GM18861 (cell line): ENCODE results near the gene UBE2G2.
A peak's percentile ranks its signal among the peaks of the same experiment; 100 is the strongest.

Experiments
- ATAC-seq: cut with Tn5 transposase; IDR thresholded peaks from one replicate; pipeline ENCODE4 v1.9.1; 2021; ENCODE audit not compliant: unreplicated experiment

Gene UBE2G2

GRCh38 chr21:44801468-44802395 is at the start of gene UBE2G2:
Gene UBE2G2 (minus strand): TSS chr21:44801820. CDS start chr21:44801748, 72 bp downstream.
- ATAC-seq, result peak; percentile 56

GRCh38 chr21:44850905-44851657 is 49.5 kb upstream of the UBE2G2 start:
- no peak for ATAC-seq

GRCh38 chr21:44850208-44850800 is 48.7 kb upstream of the UBE2G2 start:
- ATAC-seq, result no peak

- no peak for ATAC-seq
Observed at GRCh38 chr21:44849616-44850130, 48.1 kb upstream of the UBE2G2 start.

GRCh38 chr21:44848821-44849521 is 47.4 kb upstream of the UBE2G2 start:
- no peak for ATAC-seq

- ATAC-seq, result no peak
Observed at GRCh38 chr21:44847261-44848056, 45.8 kb upstream of the UBE2G2 start.

GRCh38 chr21:44846485-44847260 is 45.1 kb upstream of the UBE2G2 start:
- no peak for ATAC-seq

GRCh38 chr21:44846224-44846484 is 44.5 kb upstream of the UBE2G2 start:
- no peak for ATAC-seq

GRCh38 chr21:44845418-44846223 is 44.0 kb upstream of the UBE2G2 start:
- peak; percentile 58 for ATAC-seq

GRCh38 chr21:44844256-44844655 is 42.6 kb upstream of the UBE2G2 start:
- ATAC-seq, result no peak

GRCh38 chr21:44842721-44843445 is 41.3 kb upstream of the UBE2G2 start:
- no peak for ATAC-seq

- no peak for ATAC-seq
Observed at GRCh38 chr21:44842087-44842486, 40.5 kb upstream of the UBE2G2 start.

- no peak for ATAC-seq
Observed at GRCh38 chr21:44840771-44841170, 39.2 kb upstream of the UBE2G2 start.

- no peak for ATAC-seq
Observed at GRCh38 chr21:44838951-44839350, 37.3 kb upstream of the UBE2G2 start.

- ATAC-seq, result no peak
Observed at GRCh38 chr21:44838039-44838895, 36.6 kb upstream of the UBE2G2 start.

GRCh38 chr21:44837537-44837936 is 35.9 kb upstream of the UBE2G2 start:
- no peak for ATAC-seq
